ENCODE data around the gene NKAIN2.

DNA sequence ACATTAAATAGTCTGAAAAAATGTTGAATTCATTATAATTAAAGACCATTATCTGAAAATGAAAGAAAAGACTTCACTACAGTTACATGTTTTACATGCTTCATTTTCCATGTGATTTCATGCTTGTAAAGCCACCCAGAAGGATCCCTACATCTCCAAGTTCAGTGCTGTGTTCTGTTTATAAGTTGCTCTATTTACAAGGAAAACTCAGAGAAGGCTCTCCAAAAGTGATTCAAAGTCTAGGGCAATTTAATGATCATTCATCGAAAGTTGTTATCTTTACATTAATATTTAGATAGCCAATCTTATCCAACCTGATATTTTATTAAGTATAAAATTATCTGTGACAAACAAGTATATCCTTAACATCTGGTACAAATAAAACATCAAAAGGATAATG lies 663.7 kb downstream of the NKAIN2 start:
- TF ChIP-seq, protein P1, sequence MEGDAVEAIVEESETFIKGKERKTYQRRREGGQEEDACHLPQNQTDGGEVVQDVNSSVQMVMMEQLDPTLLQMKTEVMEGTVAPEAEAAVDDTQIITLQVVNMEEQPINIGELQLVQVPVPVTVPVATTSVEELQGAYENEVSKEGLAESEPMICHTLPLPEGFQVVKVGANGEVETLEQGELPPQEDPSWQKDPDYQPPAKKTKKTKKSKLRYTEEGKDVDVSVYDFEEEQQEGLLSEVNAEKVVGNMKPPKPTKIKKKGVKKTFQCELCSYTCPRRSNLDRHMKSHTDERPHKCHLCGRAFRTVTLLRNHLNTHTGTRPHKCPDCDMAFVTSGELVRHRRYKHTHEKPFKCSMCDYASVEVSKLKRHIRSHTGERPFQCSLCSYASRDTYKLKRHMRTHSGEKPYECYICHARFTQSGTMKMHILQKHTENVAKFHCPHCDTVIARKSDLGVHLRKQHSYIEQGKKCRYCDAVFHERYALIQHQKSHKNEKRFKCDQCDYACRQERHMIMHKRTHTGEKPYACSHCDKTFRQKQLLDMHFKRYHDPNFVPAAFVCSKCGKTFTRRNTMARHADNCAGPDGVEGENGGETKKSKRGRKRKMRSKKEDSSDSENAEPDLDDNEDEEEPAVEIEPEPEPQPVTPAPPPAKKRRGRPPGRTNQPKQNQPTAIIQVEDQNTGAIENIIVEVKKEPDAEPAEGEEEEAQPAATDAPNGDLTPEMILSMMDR (conservative IDR thresholded peaks at IDR 0.05; ENCODE audit: low read depth, low read length), result no peak
- TF ChIP-seq EZH2 (IDR thresholded peaks at IDR 0.05; ENCODE audit: borderline replicate concordance, low read depth, low read length, poor library complexity, severe bottlenecking), result no peak
